Astrocyte (in vitro differentiated cells and primary cell): ENCODE data around the gene TSPEAR. TPM values are rescaled to one million over a fixed set of nuclear protein-coding genes. Genes with fewer than 3 reads are reported as not detected.

Experiments used
- DNase-seq: peaks from one replicate; pipeline ENCODE4 v3.0.0-alpha.2; 2010; ENCODE audit warnings: low read depth
- FAIRE-seq: peaks from 2 replicates; lab custom pipeline; 2011; peaks lifted over from hg19 to GRCh38; lab: Jason Lieb, UNC
- H2AFZ ChIP-seq: 2 replicates; pipeline ENCODE4 v1.6.0; 2012; ENCODE audit warnings: low read depth, low read length, inconsistent platforms
- H3K27ac ChIP-seq: 2 replicates; pipeline ENCODE4 v1.5.1; 2011; ENCODE audit warnings: low read depth, low read length, inconsistent platforms
- H3K27me3 ChIP-seq: 2 replicates; pipeline ENCODE4 v1.6.0; 2011; ENCODE audit warnings: low read length, inconsistent platforms; ENCODE audit not compliant: insufficient read depth
- H3K36me3 ChIP-seq: 2 replicates; pipeline ENCODE4 v1.5.1; 2011; ENCODE audit warnings: low read length, inconsistent platforms; ENCODE audit not compliant: insufficient read depth
- H3K4me1 ChIP-seq: 2 replicates; pipeline ENCODE4 v1.5.1; 2011; ENCODE audit warnings: low read length, inconsistent platforms; ENCODE audit not compliant: insufficient read depth
- H3K4me2 ChIP-seq: 2 replicates; pipeline ENCODE4 v1.6.0; 2012; ENCODE audit warnings: low read length, inconsistent platforms
- H3K4me3 ChIP-seq: 2 replicates; pipeline ENCODE4 v1.5.1; 2011; ENCODE audit warnings: low read depth, mild to moderate bottlenecking, low read length, inconsistent platforms; ENCODE audit not compliant: insufficient read depth
- H3K79me2 ChIP-seq: 2 replicates; pipeline ENCODE4 v1.6.0; 2012; ENCODE audit warnings: mild to moderate bottlenecking, low read length, inconsistent platforms; ENCODE audit not compliant: insufficient read depth
- H3K9ac ChIP-seq: 2 replicates; pipeline ENCODE4 v1.6.0; 2012; ENCODE audit warnings: mild to moderate bottlenecking, low read length, inconsistent platforms
- H3K9me3 ChIP-seq: 2 replicates; pipeline ENCODE4 v1.5.1; 2012; ENCODE audit warnings: low read depth, mild to moderate bottlenecking, low read length, inconsistent platforms; ENCODE audit not compliant: insufficient read depth
- H4K20me1 ChIP-seq: 2 replicates; pipeline ENCODE4 v1.6.0; 2012; ENCODE audit warnings: low read length, inconsistent platforms; ENCODE audit not compliant: insufficient read depth
- H3K27ac Mint-ChIP-seq: one replicate; pipeline ENCODE4 v1.8.0; 2021; ENCODE audit warnings: mild to moderate bottlenecking, mixed read lengths; ENCODE audit not compliant: unreplicated experiment
- H3K27me3 Mint-ChIP-seq: one replicate; pipeline ENCODE4 v1.8.0; 2021; ENCODE audit warnings: low read depth, mixed read lengths; ENCODE audit not compliant: unreplicated experiment
- H3K36me3 Mint-ChIP-seq: one replicate; pipeline ENCODE4 v1.8.0; 2021; ENCODE audit warnings: low read depth, mixed read lengths; ENCODE audit not compliant: unreplicated experiment
- H3K4me1 Mint-ChIP-seq: one replicate; pipeline ENCODE4 v1.8.0; 2021; ENCODE audit warnings: low read depth, mixed read lengths; ENCODE audit not compliant: unreplicated experiment
- H3K4me3 Mint-ChIP-seq: one replicate; pipeline ENCODE4 v1.8.0; 2021; ENCODE audit warnings: mild to moderate bottlenecking, moderate library complexity, mixed read lengths; ENCODE audit not compliant: unreplicated experiment
- H3K9me3 Mint-ChIP-seq: one replicate; pipeline ENCODE4 v1.8.0; 2021; ENCODE audit warnings: mild to moderate bottlenecking, mixed read lengths; ENCODE audit not compliant: unreplicated experiment
- CTCF ChIP-seq: IDR thresholded peaks from 2 replicates; pipeline ENCODE4 v1.5.1; 2011; ENCODE audit warnings: low read depth, mild to moderate bottlenecking, inconsistent platforms, low read length, moderate library complexity; ENCODE audit not compliant: insufficient read depth
- EZH2 ChIP-seq: IDR thresholded peaks from 2 replicates; pipeline ENCODE4 v1.6.1; 2012; ENCODE audit warnings: mild to moderate bottlenecking, low read length, inconsistent platforms; ENCODE audit not compliant: insufficient read depth
- total RNA-seq: library from RNA; stranded (reverse); gene quantifications from 2 replicates; pipeline ENCODE4 v1.2.1, GENCODE V29; 2021

The TSPEAR gene
- total RNA-seq, 1 donor from 2014 or later, result not detected

GRCh38 chr21:44450402-44450801 lies 261.0 kb downstream of the TSPEAR start:
- Histone ChIP-seq H3K79me2 (no peaks in the 10 kb centered on the region), H3K4me3 (no peak overlapping the region), H2AFZ (no peak overlapping the region), H3K4me2 (no peak overlapping the region), H3K27ac (no peak overlapping the region), H3K27me3 (peaks cover 7% of the 10 kb centered on the region), H3K4me1 (no peaks in the 10 kb centered on the region), H3K36me3 (no peaks in the 10 kb centered on the region), H4K20me1 (no peaks in the 10 kb centered on the region), H3K9me3 (no peaks in the 10 kb centered on the region), H3K9ac (no peak overlapping the region)
- no peak for TF ChIP-seq CTCF
- no peak for TF ChIP-seq EZH2
- DNase-seq (no peak), FAIRE-seq (no peak)
- Mint-ChIP-seq H3K4me1 (peaks cover 3% of the 10 kb centered on the region), H3K4me3 (no peak overlapping the region), H3K27me3 (peaks cover 31% of the 10 kb centered on the region), H3K36me3 (peaks cover 2% of the 10 kb centered on the region), H3K9me3 (peaks cover 7% of the 10 kb centered on the region), H3K27ac (no peak overlapping the region)

GRCh38 chr21:44449473-44450363 lies 261.7 kb downstream of the TSPEAR start:
- Mint-ChIP-seq H3K36me3 (peaks cover 2% of the 10 kb centered on the region), H3K27ac (no peak overlapping the region), H3K27me3 (peaks cover 32% of the 10 kb centered on the region), H3K4me1 (peaks cover 3% of the 10 kb centered on the region), H3K4me3 (no peak overlapping the region), H3K9me3 (peaks cover 7% of the 10 kb centered on the region)
- Histone ChIP-seq H3K27ac (no peak overlapping the region), H3K36me3 (no peaks in the 10 kb centered on the region), H4K20me1 (no peaks in the 10 kb centered on the region), H3K4me2 (no peak overlapping the region), H2AFZ (no peak overlapping the region), H3K9ac (no peak overlapping the region), H3K9me3 (no peaks in the 10 kb centered on the region), H3K4me3 (no peak overlapping the region), H3K27me3 (peaks cover 7% of the 10 kb centered on the region), H3K79me2 (no peaks in the 10 kb centered on the region), H3K4me1 (no peaks in the 10 kb centered on the region)
- DNase-seq (peak; percentile 5), FAIRE-seq (no peak)
- no peak for TF ChIP-seq EZH2
- TF ChIP-seq CTCF, result no peak

- no peaks in the 10 kb centered on the region for H3K36me3 ChIP-seq
- peaks cover 3% of the 10 kb centered on the region for H3K4me1 Mint-ChIP-seq
- no peak overlapping the region for H3K9ac ChIP-seq
- H3K27ac Mint-ChIP-seq, result no peak overlapping the region
- peaks cover 30% of the 10 kb centered on the region for H3K27me3 Mint-ChIP-seq
- H2AFZ ChIP-seq, result no peak overlapping the region
- DNase-seq (no peak), FAIRE-seq (no peak)
- H3K27me3 ChIP-seq, result peaks cover 7% of the 10 kb centered on the region
- H3K4me1 ChIP-seq, result no peaks in the 10 kb centered on the region
- peaks cover 2% of the 10 kb centered on the region for H3K36me3 Mint-ChIP-seq
- no peak overlapping the region for H3K4me3 ChIP-seq
- peaks cover 7% of the 10 kb centered on the region for H3K9me3 Mint-ChIP-seq
- H3K79me2 ChIP-seq, result no peaks in the 10 kb centered on the region
- no peak overlapping the region for H3K27ac ChIP-seq
- TF ChIP-seq EZH2 (no peak), CTCF (no peak)
- H3K4me3 Mint-ChIP-seq, result no peak overlapping the region
- no peak overlapping the region for H3K4me2 ChIP-seq
- H3K9me3 ChIP-seq, result no peaks in the 10 kb centered on the region
- no peaks in the 10 kb centered on the region for H4K20me1 ChIP-seq
Observed at GRCh38 chr21:44448651-44449131, 262.7 kb downstream of the TSPEAR start.
